Stimulated activated CD4-positive, alpha-beta T cell treated with anti-CD3 and anti-CD28 coated beads, Interleukin-2, amount 100 ng/mL, for 4 hours (primary cell): ENCODE results near the gene THRSP.
"Not testable (repeated sequence)": the region's sequence is repeated elsewhere in the genome, so short reads cannot be mapped to it uniquely, and the experiment has no call there.

Source experiments
- DNase-seq: peaks from one replicate; pipeline ENCODE4 v3.0.0-alpha.2; 2020; ENCODE audit warnings: low read depth

The THRSP gene

DNA sequence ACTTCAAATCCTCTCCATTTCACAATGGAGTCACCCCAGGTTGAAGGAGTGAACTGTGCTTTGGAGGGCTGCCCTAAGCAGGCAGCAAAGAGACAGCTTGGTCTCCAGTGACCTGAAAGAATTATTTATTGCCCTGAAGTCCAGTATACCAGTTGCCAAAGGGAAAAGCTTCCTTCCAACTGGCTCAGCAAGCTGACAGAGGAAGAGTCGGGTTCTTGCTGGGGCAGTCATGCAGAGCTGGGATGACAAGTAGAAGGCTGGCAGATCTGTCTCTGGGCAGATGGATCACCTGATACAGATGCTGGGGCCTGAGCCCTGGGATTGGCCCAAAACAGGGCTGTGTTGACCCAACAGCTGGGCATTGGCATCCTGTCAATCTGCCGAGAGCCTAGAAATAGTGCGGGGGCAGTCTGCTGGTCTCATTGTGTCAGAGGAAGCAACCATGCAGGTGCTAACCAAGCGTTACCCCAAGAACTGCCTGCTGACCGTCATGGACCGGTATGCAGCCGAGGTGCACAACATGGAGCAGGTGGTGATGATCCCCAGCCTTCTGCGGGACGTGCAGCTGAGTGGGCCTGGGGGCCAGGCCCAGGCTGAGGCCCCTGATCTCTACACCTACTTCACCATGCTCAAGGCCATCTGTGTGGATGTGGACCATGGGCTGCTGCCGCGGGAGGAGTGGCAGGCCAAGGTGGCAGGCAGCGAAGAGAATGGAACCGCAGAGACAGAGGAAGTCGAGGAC, at the start of gene THRSP:
Gene THRSP (plus strand): TSS at position 422 of the 742 bp plus-strand sequence. CDS start 21 bp downstream, at position 443.
- no peak for DNase-seq

DNA sequence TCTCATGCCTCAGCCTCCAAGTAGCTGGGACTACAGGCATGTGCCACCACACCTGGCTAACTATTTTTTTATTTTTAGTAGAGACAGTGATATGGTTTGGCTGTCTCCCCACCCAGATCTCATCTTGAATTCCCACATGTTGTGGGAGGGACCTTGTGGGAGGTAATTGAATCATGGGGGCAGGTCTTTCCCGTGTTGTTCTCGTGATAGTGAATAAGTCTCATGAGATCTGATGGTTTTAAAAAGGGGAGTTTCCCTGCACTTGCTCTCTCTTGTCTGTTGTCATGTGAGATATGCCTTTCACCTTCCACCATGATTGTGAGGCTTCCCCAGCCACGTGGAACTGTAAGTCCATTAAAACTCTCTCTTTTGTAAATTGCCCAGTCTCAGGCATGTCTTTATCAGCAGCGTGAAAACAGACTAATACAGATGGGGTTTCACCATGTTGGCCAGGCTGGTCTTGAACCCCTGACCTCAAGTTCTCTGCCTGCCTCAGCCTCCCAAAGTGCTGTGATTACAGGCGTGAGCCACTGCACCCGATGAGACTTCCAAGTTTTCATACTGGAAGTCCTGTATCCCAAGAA, 48.6 kb upstream of the THRSP start:
- DNase-seq = not testable (repeated sequence)

GRCh38 chr11:78015878-78016277, 47.8 kb upstream of the THRSP start:
- DNase-seq = no peak

- DNase-seq = no peak
Measured at GRCh38 chr11:78019808-78020207, 43.9 kb upstream of the THRSP start.

GRCh38 chr11:78020246-78020645, 43.4 kb upstream of the THRSP start:
- no peak for DNase-seq

DNA sequence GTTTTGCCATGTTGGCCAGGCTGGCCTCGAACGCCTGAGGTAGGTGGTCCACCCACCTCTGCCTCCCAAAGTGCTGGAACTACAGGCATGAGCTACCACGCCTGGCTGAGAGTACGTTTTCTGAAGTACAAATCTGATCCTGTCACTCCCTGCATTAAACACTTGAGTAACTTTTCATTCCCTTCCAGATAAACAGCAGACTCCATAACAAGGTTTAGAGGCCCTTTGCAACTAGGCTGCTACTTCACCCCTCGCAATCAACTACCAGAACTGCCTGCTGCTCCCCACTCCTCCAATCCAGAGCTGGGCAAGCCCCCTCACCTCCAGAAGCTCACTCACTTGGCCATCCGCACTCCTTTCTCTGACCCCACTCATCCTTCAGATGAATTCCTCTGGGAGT, 42.0 kb upstream of the THRSP start:
- no peak for DNase-seq

GRCh38 chr11:78022397-78023396, 41.0 kb upstream of the THRSP start, which contains the start of gene KCTD14:
Gene KCTD14 (minus strand): TSS chr11:78023276. CDS start chr11:78023249, 27 bp downstream.
- no peak for DNase-seq

GRCh38 chr11:78023426-78023825, 40.2 kb upstream of the THRSP start:
- DNase-seq = no peak

GRCh38 chr11:78025378-78025777, 38.3 kb upstream of the THRSP start:
- no peak for DNase-seq

DNA sequence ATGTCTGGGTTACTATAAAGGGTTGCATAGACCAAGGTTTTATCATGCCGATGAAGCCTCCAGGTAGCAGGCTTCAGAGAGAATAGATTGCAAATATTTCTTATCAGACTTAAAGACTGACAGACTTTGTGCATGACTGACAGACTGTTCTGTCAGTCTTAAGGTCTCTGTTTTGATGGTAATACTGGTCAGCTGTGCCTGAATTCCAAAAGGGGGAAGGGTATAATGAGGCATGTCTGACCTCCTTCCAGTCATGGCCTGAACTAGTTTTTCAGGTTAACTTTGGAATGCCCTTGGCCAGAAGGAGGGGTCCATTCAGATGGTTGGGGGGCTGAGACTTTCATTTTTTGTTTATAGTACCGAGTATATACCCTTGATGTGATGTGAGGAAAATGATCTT, 35.9 kb upstream of the THRSP start:
- no peak for DNase-seq

DNA sequence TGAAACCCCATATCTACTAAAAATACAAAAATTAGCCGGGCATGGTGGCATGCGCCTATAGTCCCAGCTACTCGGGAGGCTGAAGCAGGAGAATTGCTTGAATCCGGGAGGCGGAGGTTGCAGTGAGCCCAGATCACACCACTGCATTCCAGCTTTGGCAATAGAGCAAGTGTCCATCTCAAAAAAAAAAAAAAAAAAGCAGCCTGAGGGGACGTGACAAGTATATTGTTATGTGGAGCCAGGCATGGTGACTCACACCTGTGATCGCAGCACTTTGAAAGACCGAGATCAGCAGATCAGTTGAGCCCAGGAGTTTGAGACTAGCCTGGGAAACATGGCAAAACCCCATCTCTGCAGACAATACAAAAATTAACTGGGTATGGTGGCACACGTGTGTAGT, 35.2 kb upstream of the THRSP start:
- not testable (repeated sequence) for DNase-seq

DNA sequence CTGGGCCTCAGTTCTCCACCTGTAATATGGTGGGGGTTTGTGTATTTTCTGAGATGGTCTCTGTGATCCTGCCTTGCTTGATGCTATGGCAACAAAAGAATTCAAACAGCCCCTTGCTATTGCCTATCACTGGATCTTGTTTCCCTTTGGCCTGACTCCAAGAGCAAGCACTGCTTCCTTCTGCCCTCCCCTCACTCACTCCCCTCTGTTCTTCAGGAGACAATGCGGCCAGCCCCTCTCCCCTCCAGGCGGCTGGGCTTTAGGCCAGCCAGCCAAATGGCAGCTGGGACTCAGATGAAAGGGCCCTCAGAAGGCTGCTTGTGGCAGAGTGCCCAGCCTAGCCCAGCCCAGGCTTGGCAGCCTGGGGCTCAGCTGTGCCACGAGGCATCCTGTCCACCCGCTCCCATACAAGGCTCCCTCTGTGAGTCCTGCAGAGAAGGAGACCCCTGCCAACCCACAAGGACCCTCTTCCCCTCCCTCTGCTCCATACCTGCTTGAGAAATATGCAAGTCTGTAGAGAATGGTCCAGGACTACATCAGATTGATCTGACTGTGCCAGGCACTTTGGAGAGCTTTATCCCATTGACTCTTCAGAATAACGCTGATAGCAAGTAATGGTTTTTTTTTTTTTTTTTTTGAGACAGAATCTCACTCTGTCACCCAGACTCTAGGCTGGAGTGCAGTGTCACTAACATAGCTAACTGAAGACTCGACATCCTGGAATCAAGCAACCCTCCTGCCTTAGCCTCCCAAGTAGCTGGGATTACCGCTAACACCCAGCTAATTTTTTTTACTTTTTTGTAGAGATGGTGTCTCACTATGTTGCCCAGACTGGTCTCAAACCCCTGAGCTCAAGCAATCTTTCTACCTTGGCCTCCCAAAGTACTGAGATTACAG, 33.0 kb upstream of the THRSP start:
- DNase-seq = no peak

- no peak for DNase-seq
Measured at GRCh38 chr11:78031629-78032028, 32.0 kb upstream of the THRSP start.

- no peak for DNase-seq
Measured at GRCh38 chr11:78032090-78032489, 31.6 kb upstream of the THRSP start.

GRCh38 chr11:78033040-78033439, 30.6 kb upstream of the THRSP start:
- no peak for DNase-seq

DNA sequence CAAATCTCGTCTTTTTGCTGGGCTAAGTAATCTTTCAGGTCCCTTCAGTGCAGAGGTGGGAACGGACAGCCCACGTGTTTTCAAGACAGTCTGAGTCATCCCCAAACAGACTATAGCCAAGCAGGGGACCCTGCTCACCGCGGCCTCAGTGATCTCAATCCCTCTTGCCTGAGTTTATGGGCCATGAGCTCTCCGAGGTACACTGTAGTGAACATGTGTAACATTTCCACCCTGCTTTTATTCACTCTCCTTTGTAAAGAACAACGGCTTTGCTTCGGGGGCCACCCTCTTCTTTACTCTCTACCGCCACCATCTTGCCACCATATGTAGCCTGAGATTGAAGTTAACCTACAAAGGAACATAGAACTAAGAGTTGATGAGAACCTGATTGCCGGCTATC, 29.0 kb upstream of the THRSP start:
- no peak for DNase-seq

GRCh38 chr11:78036313-78036712, 27.3 kb upstream of the THRSP start:
- no peak for DNase-seq

GRCh38 chr11:78037056-78037455, 26.6 kb upstream of the THRSP start:
- DNase-seq = no peak

GRCh38 chr11:78037825-78038620, 25.6 kb upstream of the THRSP start:
- DNase-seq = no peak

- DNase-seq = no peak
Measured at GRCh38 chr11:78038697-78039313, 24.9 kb upstream of the THRSP start.
